VCaP (cell line): ENCODE results near the gene DNASE1.

ENCODE experiments used
- H3K27ac ChIP-seq: fragments of 450-650 bp; 2 replicates; pipeline ENCODE4 v1.5.1; 2017
- CTCF ChIP-seq: fragments of 450-650 bp; conservative IDR thresholded peaks from 2 replicates; pipeline ENCODE4 v1.5.1; 2017; ENCODE audit warnings: mild to moderate bottlenecking, moderate library complexity

The DNASE1 gene

GRCh38 chr16:3643095-3643730, 11.3 kb upstream of the DNASE1 start:
- TF ChIP-seq CTCF, result no peak
- H3K27ac ChIP-seq, result peak overlapping the region; percentile 92

DNA sequence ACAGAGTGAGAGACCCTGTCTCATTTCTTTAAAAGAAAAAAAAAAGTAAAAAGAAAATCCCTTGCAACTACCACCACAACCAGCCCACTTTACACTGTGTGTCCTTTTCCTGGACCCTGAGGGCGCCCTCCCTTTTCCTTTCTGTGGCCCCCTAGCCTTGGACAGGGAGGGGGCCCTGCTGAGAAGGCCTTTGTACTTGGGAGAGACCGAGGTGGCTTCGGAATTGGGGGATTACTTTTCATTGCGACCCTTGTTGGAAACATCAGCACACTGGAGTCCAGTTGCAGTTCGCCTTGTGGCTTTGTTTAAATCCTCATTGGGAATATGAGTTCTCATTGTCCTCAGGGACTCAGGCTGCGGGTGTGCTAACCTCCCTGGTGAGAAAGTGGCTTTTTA, 9.4 kb upstream of the DNASE1 start:
- TF ChIP-seq CTCF, result no peak
- peak overlapping the region; percentile 92 for H3K27ac ChIP-seq

- TF ChIP-seq CTCF, result no peak
- peak overlapping the region; percentile 92 for H3K27ac ChIP-seq
Observed at GRCh38 chr16:3645504-3646347, 8.8 kb upstream of the DNASE1 start.

- H3K27ac ChIP-seq, result peak overlapping the region; percentile 92
- TF ChIP-seq CTCF, result no peak
Observed at GRCh38 chr16:3646348-3646920, 8.1 kb upstream of the DNASE1 start.

GRCh38 chr16:3650631-3651265, 3.7 kb upstream of the DNASE1 start:
- no peak overlapping the region for H3K27ac ChIP-seq
- no peak for TF ChIP-seq CTCF

GRCh38 chr16:3651461-3652372, 2.8 kb upstream of the DNASE1 start:
- no peak for TF ChIP-seq CTCF
- H3K27ac ChIP-seq, result no peak overlapping the region
